ENCODE results near the gene PRG3. TPM values are rescaled to one million over a fixed set of nuclear protein-coding genes. Genes with fewer than 3 reads are reported as not detected.

PRG3 gene, protein sequence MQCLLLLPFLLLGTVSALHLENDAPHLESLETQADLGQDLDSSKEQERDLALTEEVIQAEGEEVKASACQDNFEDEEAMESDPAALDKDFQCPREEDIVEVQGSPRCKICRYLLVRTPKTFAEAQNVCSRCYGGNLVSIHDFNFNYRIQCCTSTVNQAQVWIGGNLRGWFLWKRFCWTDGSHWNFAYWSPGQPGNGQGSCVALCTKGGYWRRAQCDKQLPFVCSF
- not detected in 2 replicates for total RNA-seq

GRCh38 chr11:57380975-57381374 lies at the start of gene PRG3:
TSS of gene PRG3 (minus strand) at chr11:57381150. CDS start at chr11:57380708, 442 bp downstream.
- no peak for DNase-seq (ENCODE audit: low read depth, low spot score)

- DNase-seq (ENCODE audit: low read depth, low spot score) = no peak
Measured at GRCh38 chr11:57429946-57430345, 49.0 kb upstream of the PRG3 start.

DNA sequence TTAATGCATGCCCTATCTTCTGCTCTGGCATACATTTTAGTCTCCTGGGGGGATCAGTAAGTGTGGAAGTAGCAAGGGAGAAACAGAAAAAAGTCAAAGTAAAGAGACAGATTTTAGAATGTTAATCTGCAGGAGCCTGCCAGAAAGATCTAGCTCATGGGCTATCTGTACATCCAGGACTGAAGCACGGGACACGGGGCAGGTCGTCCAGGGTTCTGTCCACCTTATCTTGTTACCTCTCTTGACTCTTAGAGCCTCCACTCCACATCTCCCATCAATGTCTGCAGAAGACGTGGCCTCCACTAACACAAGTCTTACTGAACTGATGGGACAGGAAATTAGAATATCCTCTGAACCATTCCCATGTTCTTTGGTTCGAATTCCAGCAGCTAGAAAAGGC lies 47.7 kb upstream of the PRG3 start:
- DNase-seq (ENCODE audit: low read depth, low spot score) = no peak

- no peak for DNase-seq (ENCODE audit: low read depth, low spot score)
Measured at GRCh38 chr11:57427727-57428082, 46.8 kb upstream of the PRG3 start.

DNA sequence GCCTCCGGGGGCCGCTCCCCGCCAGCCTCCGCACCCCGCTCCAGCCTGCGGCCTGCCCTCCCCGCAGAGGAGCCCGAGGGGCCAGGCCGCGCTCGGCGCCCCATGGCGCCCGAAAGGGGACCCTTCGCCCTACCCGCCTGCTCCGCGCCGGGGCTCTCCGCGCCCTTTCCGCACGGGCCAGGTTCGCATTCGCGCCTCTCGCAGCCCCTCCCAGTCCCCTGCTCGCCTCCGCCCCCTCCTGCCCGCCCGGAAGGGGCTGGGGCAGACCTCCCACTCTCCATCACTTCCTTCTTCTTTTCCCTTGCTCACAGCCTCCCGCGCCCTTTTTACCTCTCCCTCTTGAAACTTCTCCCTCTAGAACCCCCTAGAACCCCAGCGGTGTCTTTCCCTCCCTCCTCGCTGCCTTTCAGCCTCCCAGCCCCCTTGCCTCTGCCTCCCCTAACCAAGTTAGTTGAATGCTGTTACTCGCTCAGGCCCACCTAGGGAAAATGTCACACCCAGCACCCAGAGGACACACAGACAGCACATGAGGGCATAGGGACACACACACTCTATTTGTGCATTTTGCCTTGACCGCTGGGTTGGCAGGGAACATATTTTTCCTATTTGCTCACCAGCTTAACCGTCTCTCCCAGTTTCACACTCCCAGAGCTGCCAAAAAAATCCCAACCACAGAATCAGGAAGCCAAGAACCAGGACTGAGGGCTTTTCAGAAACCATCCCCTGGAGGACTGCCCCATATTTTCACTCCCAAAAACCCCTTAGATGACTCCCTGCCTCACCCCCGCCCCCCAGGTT lies 46.2 kb upstream of the PRG3 start, which contains the start of gene SLC43A3:
TSS of gene SLC43A3 (minus strand) at position 193 of the 798 bp plus-strand sequence. CDS start 949 bp downstream, outside the sequence.
- DNase-seq (ENCODE audit: low read depth, low spot score) = no peak

GRCh38 chr11:57426439-57426928 lies 45.5 kb upstream of the PRG3 start:
- no peak for DNase-seq (ENCODE audit: low read depth, low spot score)

GRCh38 chr11:57425565-57426438 lies 44.9 kb upstream of the PRG3 start:
- DNase-seq (ENCODE audit: low read depth, low spot score) = no peak

GRCh38 chr11:57424792-57425564 lies 44.0 kb upstream of the PRG3 start:
- DNase-seq (ENCODE audit: low read depth, low spot score) = peak; percentile 97

DNA sequence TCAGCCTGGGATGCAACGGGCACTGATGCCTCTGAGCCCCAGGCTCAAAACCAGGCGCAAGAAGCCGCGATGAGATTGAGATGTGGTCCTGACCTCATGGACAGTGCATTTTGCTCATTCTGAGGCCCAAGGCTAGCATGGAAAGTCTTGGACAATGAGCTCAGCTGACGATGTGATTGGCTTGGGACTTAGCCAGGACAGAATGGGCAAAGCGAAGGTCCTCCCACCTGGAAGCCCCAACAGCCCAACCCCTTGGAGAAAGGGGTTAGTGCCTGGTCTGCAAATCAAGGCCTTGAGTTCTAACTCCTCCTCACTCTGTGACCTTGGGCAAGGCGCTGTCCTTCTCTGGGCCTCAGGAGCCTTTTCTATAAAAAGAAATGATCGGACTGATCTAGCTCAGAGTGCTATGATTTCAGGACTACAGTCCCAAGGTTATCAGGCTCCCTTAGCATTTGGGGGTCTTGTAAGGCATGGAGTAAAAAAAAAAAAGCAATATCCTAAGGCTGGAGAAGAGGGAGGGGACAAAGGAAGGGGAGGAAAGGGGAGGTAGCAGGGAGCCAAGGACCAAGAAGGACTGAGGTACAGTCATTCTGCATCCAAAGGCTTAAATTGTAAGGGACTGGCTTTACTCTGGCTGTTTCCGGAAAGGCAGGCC lies 43.3 kb upstream of the PRG3 start:
- DNase-seq (ENCODE audit: low read depth, low spot score) = no peak

- no peak for DNase-seq (ENCODE audit: low read depth, low spot score)
Measured at GRCh38 chr11:57422669-57423068, 41.7 kb upstream of the PRG3 start.

GRCh38 chr11:57421805-57422204 lies 40.9 kb upstream of the PRG3 start:
- no peak for DNase-seq (ENCODE audit: low read depth, low spot score)

GRCh38 chr11:57421066-57421465 lies 40.1 kb upstream of the PRG3 start:
- DNase-seq (ENCODE audit: low read depth, low spot score) = no peak

DNA sequence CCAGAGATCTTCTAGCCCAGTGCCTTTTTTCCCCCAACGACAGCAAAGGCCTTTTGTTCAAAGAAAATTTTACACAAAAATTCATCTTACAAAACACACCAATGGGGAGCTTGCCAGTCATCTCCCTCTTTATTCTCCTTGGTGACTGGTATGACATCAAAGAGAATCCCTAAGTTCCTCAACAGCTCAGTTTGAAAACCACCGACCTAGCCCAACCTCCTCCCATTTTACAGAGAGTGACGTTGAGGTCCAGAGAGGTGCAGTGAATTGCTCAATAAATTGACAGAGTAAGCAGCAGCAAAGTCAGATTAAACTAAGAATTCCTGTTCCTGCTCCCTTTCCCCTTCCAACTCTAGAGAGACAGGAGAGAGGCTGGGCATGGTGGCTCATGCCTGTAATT lies 38.2 kb upstream of the PRG3 start:
- DNase-seq (ENCODE audit: low read depth, low spot score) = no peak

- DNase-seq (ENCODE audit: low read depth, low spot score) = no peak
Measured at GRCh38 chr11:57418131-57418530, 37.2 kb upstream of the PRG3 start.

GRCh38 chr11:57417056-57417455 lies 36.1 kb upstream of the PRG3 start:
- no peak for DNase-seq (ENCODE audit: low read depth, low spot score)

DNA sequence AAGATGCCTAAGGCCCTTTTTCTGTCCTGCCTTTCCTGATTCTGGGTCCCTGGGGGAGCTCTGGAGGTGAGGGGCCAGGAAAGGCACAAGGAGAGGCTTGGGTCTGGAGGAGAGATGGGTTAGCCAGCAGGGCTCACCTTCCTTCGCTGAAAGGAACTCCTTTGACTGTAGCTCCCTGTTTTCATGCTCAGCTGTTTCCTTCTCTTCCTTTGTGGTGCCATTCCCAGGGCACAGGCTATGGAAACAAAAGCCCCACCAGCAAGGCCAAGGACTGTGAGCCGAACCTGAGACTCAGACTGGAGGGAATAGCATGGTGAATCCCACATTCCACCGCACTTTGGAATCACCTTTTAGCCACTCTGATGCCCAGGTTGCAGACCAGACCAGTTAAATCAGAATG lies 35.5 kb upstream of the PRG3 start:
- DNase-seq (ENCODE audit: low read depth, low spot score) = peak; percentile 55

GRCh38 chr11:57414612-57415212 lies 33.8 kb upstream of the PRG3 start:
- no peak for DNase-seq (ENCODE audit: low read depth, low spot score)

- DNase-seq (ENCODE audit: low read depth, low spot score) = no peak
Measured at GRCh38 chr11:57413681-57414080, 32.7 kb upstream of the PRG3 start.

- no peak for DNase-seq (ENCODE audit: low read depth, low spot score)
Measured at GRCh38 chr11:57410287-57410686, 29.3 kb upstream of the PRG3 start.

Data from pulmonary artery endothelial cell (primary cell).